AG20443 (cell line): ENCODE results near the gene NOL4.
A peak's percentile ranks its signal among the peaks of the same experiment; 100 is the strongest.
"Not testable (repeated sequence)": the region's sequence is repeated elsewhere in the genome, so short reads cannot be mapped to it uniquely, and the experiment has no call there.

Source experiments
- DNase-seq: peaks from one replicate; pipeline ENCODE4 v3.0.0; 2012; ENCODE audit warnings: low spot score, mixed read lengths

Gene NOL4

GRCh38 chr18:34224423-34225217 is at the start of gene NOL4:
Gene NOL4 (minus strand): TSS chr18:34224913. CDS start chr18:34223253, 1,660 bp downstream.
- DNase-seq, result peak; percentile 26

DNA sequence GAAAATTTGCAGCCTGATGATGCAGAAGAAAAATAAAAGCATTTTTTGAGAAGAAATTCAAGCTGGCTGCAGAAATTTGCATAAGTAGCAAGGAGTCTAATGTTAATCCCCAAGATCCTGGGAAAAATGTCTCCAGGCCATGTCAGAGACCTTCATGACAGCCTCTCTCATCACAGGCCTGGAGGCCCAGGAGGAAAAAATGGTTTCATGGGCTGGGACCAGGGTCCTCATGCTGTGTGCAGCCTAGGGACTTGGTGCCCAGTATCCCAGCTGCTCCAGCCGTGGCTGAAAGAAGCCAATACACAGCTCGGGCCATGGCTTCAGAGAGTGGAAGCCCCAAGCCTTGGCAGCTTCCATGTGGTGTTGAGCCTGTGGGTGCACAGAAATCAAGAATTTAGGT is 41.3 kb upstream of the NOL4 start:
- DNase-seq, result not testable (repeated sequence)

GRCh38 chr18:34261865-34262780 is 37.4 kb upstream of the NOL4 start:
- DNase-seq, result no peak

- no peak for DNase-seq
These were observed 33.5 kb upstream of the NOL4 start for GRCh38 chr18:34258176-34258575.

GRCh38 chr18:34251919-34252318 is 27.2 kb upstream of the NOL4 start:
- no peak for DNase-seq

GRCh38 chr18:34248727-34249126 is 24.0 kb upstream of the NOL4 start:
- no peak for DNase-seq

DNA sequence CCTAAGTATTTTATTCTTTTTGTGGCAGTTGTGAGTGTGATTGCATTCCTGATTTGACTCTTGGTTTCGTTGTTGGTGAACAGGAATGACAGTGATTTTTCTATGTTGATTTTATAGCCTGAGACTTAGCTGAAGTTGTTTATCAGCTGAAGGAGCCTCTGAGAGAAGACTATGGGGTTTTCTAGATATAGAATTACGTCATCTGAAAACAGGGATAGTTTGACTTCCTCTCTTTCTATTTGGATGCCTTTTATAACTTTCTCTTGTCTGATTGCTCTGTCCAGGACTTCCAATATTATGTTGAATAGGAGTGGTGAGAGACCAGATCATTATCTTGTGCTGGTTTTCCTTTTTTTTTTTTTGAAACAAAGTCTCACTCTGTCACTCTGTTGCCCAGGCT is 18.0 kb upstream of the NOL4 start:
- no peak for DNase-seq

DNA sequence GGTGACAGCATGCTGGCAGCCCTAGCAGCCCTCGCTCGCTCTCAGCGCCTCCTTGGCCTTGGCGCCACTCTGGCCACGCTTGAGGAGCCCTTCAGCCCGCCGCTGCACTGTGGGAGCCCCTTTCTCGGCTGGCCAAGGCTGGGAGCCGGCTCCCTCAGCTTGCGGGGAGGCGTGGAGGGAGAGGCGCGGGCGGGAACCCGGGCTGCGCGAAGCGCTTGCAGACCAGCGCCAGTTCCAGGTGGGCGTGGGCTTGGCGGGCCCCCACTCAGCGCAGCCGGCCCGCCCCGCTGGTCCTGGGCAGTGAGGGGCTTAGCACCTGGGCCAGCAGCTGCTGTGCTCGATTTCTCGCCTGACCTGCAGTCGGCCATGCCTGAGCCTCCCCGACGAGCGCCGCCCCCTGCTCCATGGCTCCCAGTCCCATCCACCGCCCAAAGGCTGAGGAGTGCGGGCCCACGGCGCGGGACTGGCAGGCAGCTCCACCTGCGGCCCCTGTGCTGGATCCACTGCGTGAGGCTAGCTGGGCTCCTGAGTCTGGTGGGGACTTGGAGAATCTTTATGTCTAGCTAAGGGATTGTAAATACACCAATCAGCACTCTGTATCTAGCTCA is 9.2 kb upstream of the NOL4 start:
- DNase-seq, result not testable (repeated sequence)

DNA sequence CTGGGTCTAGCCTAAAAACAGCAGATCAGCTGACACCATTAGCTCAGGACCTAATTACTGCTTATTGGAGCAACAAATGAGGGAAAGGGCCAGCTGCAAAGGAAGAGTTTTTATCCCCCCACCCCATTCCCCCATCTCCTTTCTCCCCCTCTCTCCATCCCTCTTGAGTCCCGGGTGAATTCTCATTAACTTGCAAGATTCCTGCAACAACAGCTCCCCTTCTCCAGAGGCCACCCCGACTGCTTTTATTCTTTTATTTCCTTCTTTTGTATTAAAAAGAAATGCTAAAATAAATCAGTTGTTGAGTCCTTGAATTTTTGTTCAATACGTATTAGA is 473 bp upstream of the NOL4 start:
- DNase-seq, result no peak

DNA sequence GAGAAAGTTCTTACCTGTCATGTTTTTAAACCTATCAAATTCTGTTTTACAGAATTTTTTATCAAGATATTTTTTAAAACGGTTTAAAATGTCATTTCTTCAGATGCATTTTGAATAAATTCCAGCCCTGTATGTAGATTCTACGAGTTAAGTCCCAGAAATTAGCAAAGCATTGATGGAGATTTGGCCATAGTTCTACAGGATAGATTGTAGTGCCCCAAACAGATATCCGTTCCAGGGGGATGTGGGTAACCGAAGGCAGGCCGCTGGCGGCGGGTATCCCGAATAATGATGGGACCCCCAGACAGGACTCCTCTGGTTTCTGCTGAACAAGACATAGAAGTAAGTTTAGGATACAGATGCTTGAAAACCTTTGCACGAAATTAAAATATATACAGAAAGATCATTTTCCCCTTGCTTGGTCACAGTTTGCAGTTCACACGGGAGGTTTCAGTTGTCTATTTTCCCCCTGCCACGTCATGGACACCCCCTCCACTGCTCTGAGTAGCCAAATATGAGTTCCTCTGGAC is 755 bp downstream of the NOL4 start:
- no peak for DNase-seq

- peak; percentile 6 for DNase-seq
These were observed 1.4 kb downstream of the NOL4 start for GRCh38 chr18:34223164-34223892.

DNA sequence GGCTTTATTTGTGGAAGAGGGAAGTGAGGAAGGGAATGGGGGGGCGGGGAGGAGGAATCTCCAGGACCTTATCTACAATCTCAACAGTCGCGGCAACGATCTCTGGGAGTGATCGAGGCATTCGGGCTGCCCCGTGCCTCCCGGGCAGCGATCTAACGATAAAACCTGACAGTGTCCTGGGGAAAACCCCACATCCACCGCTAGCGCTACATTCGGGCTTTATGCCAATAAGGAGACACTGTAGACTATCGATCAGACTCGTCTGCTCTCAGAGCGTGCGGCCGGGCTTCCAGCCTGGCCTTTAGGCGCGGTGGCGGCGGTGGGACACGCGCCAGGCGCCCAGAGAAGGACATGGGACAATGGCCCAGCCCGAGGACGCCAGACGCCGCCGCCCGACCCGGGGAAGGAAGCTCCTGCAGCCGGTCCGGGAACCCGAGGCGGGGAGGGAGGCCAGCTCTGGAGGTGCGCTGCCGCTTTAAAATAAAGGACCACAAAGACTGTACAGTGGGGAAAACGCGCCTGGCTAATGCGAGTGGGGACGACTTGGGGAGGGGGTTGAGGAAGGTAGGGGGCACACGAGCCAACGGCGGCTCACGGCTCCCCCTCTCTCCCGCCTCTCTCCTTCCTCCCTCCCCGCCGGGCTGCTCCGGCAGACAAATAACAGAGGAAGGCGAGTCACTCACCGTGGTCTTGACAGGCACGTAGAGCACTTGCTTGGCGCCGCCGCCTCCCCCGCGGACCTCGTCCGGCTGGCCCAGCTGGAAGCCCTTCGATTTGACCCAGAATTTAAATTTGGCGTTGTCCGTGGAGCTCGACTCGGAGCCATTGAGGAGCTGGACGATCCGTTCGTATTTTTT is 2.2 kb downstream of the NOL4 start:
- peak; percentile 25 for DNase-seq

DNA sequence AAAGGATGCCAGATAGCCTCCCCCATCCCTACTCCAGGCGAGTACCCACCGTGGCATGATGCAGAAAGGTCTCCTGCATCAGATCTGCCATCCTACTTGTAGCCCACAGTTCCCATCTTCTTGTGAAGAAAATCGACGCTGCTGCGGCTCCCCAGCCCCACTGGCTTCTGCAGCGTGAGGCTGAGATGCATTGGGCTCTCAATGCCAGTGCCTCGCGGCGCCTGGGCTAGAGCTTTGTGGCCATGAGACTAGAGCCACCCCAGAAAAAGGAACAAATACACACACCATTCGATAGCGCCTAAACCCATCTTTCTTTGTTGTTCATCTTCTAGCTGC is 2.8 kb downstream of the NOL4 start:
- DNase-seq, result peak; percentile 11

- DNase-seq, result no peak
These were observed 4.5 kb downstream of the NOL4 start for GRCh38 chr18:34220081-34220815.

DNA sequence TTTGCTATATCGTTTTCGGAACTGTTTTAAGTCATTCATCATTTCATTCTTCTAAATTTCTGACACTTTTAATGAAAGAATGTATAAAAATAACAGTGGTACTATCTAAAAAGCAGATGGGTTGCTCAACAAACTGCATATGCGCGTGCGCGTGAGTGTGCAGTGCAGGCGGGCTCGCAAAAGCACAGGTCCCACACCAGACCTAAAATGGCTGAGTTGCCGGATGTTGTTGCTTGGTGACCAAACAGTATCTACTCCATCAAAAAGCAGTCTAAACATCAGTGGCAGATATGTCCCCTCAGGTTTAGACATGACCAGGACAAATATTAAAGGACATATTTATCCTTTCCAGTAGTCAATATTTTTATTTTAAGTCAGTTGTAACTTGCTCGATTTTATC is 5.1 kb downstream of the NOL4 start:
- no peak for DNase-seq

GRCh38 chr18:34212511-34212910 is 12.2 kb downstream of the NOL4 start:
- DNase-seq, result no peak

DNA sequence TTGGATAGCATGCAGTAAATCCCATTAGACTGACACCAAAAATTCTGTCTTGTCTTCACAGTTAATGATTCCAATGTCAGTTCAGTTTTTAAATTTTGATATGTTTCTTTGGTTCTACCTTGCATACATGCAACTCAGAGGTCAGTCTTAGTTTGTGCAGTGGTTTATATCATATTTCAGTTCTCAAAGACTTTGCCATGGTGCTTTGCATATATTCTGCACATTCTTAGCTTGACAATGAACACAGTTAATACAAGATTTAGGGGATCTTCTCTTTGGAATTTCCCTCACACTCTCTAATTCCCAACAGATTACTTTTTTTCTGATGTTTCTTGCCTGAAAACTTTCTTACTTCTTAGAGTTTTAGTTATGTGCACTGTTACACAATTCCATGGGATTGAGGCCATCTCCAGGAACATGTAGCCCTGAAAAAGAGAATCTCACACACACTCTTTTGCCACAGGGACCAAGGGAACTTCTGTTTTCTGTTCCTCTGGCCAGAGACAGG is 17.3 kb downstream of the NOL4 start:
- no peak for DNase-seq

- DNase-seq, result no peak
These were observed 20.8 kb downstream of the NOL4 start for GRCh38 chr18:34203866-34204265.

DNA sequence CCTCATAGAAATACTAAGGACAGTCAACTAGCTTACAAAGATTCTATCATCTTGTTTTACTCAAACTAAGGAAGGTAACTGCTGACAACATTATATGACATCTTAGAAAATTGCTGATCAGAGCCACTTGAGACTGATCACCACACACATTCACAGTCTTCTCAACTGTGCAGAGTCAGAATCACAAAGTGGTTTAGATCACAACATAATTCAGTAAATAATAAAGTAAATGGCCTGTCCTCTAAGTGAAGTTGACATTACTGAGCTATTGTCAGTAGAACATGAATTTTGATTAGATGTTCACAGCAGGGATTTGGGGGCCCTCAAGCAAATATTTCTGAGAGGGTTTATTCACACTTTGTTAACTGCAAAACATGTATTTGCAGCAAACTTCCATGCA is 28.5 kb downstream of the NOL4 start:
- DNase-seq, result no peak

DNA sequence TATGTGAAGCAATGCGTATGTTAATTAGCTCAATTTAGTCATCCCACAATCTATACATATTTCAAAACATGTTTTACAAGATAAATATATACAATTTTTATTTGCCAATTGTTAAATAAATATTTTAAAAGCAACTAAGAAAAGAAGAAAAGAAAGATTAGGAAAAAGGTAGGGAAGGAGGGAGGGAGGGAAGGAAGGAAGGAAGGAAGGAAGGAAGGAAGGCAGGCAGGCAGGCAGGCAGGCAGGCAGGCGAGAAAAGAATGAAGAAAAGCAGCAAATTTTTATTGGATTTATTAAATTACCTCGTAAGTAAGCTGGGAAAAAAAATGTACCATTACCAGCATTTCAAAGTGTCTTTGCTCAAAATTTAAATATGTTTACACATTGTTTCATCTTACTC is 30.5 kb downstream of the NOL4 start:
- no peak for DNase-seq
